Smooth muscle cell of the umbilical artery (primary cell): ENCODE results near the gene POLR2L. TPM values are rescaled to one million over a fixed set of nuclear protein-coding genes. Genes with fewer than 3 reads are reported as not detected.

ENCODE experiments used
- total RNA-seq: library from RNA; depleted of rRNA; stranded (reverse); fragments of >200 nt; gene quantifications from 2 replicates; pipeline ENCODE4 v1.2.3, GENCODE V29; 2014

POLR2L gene
- total RNA-seq, result 32.7 and 88.1 TPM in 2 replicates

GRCh38 chr11:842370-843002, at the start of gene POLR2L, which contains the start of gene TSPAN4:
Gene POLR2L (minus strand): TSS chr11:842529. CDS start chr11:842508, 21 bp downstream.
Gene TSPAN4 (plus strand): TSS chr11:842852. CDS start chr11:850305, 7,453 bp downstream.

GRCh38 chr11:832529-833113, 9.7 kb downstream of the POLR2L start, which contains the start of gene CD151:
Gene CD151 (plus strand): TSS chr11:832952. CDS start chr11:836070, 3,118 bp downstream.

GRCh38 chr11:827897-828192, 14.5 kb downstream of the POLR2L start, which contains the start of gene CRACR2B:
Gene CRACR2B (plus strand): TSS chr11:827919. CDS start chr11:828608, 689 bp downstream.

GRCh38 chr11:818396-819128, 23.8 kb downstream of the POLR2L start, which contains the start of gene PNPLA2:
Gene PNPLA2 (plus strand): TSS chr11:818914. CDS start chr11:819719, 805 bp downstream.

GRCh38 chr11:809287-810039, 32.9 kb downstream of the POLR2L start, which contains the start of gene RPLP2:
Gene RPLP2 (plus strand): TSS chr11:809967. CDS start chr11:810235, 268 bp downstream.

GRCh38 chr11:798093-798713, 44.1 kb downstream of the POLR2L start, which contains the start of gene SLC25A22:
Gene SLC25A22 (minus strand): TSS chr11:798281. CDS start chr11:795006, 3,275 bp downstream.

GRCh38 chr11:789943-790342, 52.4 kb downstream of the POLR2L start, which contains the start of gene CEND1:
Gene CEND1 (minus strand): TSS chr11:790090. CDS start chr11:788576, 1,514 bp downstream.

Other genes with a start within 250 kb of the POLR2L start
- gene IRF7, start 226.6 kb downstream of the POLR2L start, total RNA-seq, result 5.9 and 6.5 TPM in 2 replicates
- not detected in 2 replicates for gene CDHR5, start 217.6 kb downstream of the POLR2L start, total RNA-seq
- not detected in 2 replicates for gene SCT, start 215.3 kb downstream of the POLR2L start, total RNA-seq
- 0.09 TPM in 1 of 2 replicates, not detected in the other for gene DRD4, start 205.3 kb downstream of the POLR2L start, total RNA-seq
- 22.6 and 31.6 TPM in 2 replicates for gene DEAF1, start 147.3 kb downstream of the POLR2L start, total RNA-seq
- 8.3 and 10.1 TPM in 2 replicates for gene TMEM80, start 146.7 kb downstream of the POLR2L start, total RNA-seq
- gene EPS8L2, start 136.3 kb downstream of the POLR2L start, total RNA-seq, result 18.7 and 31.3 TPM in 2 replicates
- 121 and 178 TPM in 2 replicates for gene TALDO1, start 95.1 kb downstream of the POLR2L start, total RNA-seq
- 17.8 and 30.4 TPM in 2 replicates for gene GATD1, start 65.0 kb downstream of the POLR2L start, total RNA-seq
- gene CEND1, start 52.4 kb downstream of the POLR2L start, total RNA-seq, result 0.89 and 1.8 TPM in 2 replicates
- 8.9 and 28.8 TPM in 2 replicates for gene SLC25A22, start 44.2 kb downstream of the POLR2L start, total RNA-seq
- gene PIDD1, start 37.3 kb downstream of the POLR2L start, total RNA-seq, result 15.7 and 15.8 TPM in 2 replicates
- gene RPLP2, start 32.6 kb downstream of the POLR2L start, total RNA-seq, result 123 and 263 TPM in 2 replicates
- gene PNPLA2, start 23.6 kb downstream of the POLR2L start, total RNA-seq, result 23.5 and 32.9 TPM in 2 replicates
- gene CRACR2B, start 14.6 kb downstream of the POLR2L start, total RNA-seq, result 0.30 and 1.2 TPM in 2 replicates
- gene CD151, start 9.6 kb downstream of the POLR2L start, total RNA-seq, result 986 and 1,024 TPM in 2 replicates
- 178 and 183 TPM in 2 replicates for gene TSPAN4, start 323 bp upstream of the POLR2L start, total RNA-seq
- 105 and 112 TPM in 2 replicates for gene CHID1, start 68.3 kb upstream of the POLR2L start, total RNA-seq
- 28.8 and 46.0 TPM in 2 replicates for gene AP2A2, start 83.3 kb upstream of the POLR2L start, total RNA-seq
- gene MUC6, start 194.2 kb upstream of the POLR2L start, total RNA-seq, result not detected in 2 replicates
- not detected in 2 replicates for gene MUC2, start 232.3 kb upstream of the POLR2L start, total RNA-seq